ENCODE data around the gene DENND1A. TPM values are rescaled to one million over a fixed set of nuclear protein-coding genes. Genes with fewer than 3 reads are reported as not detected.
"Not testable (repeated sequence)": the region's sequence is repeated elsewhere in the genome, so short reads cannot be mapped to it uniquely, and the experiment has no call there.

The DENND1A gene
- total RNA-seq, 1 donor from 2014 or later, result 18.5 TPM

- H3K9me3 Mint-ChIP-seq, result peaks cover 27% of the 10 kb centered on the region
- peaks cover 20% of the 10 kb centered on the region for H3K4me1 Mint-ChIP-seq (ENCODE audit: low read depth)
- peaks cover 4% of the 10 kb centered on the region for H3K36me3 Mint-ChIP-seq (ENCODE audit: low read depth)
- no peaks in the 10 kb centered on the region for H3K27me3 Mint-ChIP-seq (ENCODE audit: insufficient read depth)
- no peak overlapping the region for H3K27ac Mint-ChIP-seq
- intact Hi-C loops (cut with micrococcal nuclease), result no loop called here
- no peak overlapping the region for H3K4me3 Mint-ChIP-seq
- DNase-seq (ENCODE audit: low spot score), result no peak
Measured at GRCh38 chr9:123832858-123833650, 96.9 kb downstream of the DENND1A start.

GRCh38 chr9:123832176-123832575 is 97.8 kb downstream of the DENND1A start:
- no peak overlapping the region for H3K27ac Mint-ChIP-seq
- peaks cover 20% of the 10 kb centered on the region for H3K4me1 Mint-ChIP-seq (ENCODE audit: low read depth)
- peaks cover 7% of the 10 kb centered on the region for H3K36me3 Mint-ChIP-seq (ENCODE audit: low read depth)
- peaks cover 35% of the 10 kb centered on the region for H3K9me3 Mint-ChIP-seq
- DNase-seq (ENCODE audit: low spot score), result no peak
- intact Hi-C loops (cut with micrococcal nuclease), result no loop called here
- no peak overlapping the region for H3K4me3 Mint-ChIP-seq
- H3K27me3 Mint-ChIP-seq (ENCODE audit: insufficient read depth), result peaks cover 3% of the 10 kb centered on the region

GRCh38 chr9:123828449-123828848 is 101.5 kb downstream of the DENND1A start:
- DNase-seq (ENCODE audit: low spot score), result no peak
- Mint-ChIP-seq H3K9me3 (peaks cover 38% of the 10 kb centered on the region), H3K27me3 (ENCODE audit: insufficient read depth) (peaks cover 3% of the 10 kb centered on the region), H3K4me3 (no peak overlapping the region), H3K27ac (no peak overlapping the region), H3K4me1 (ENCODE audit: low read depth) (peaks cover 4% of the 10 kb centered on the region), H3K36me3 (ENCODE audit: low read depth) (peaks cover 7% of the 10 kb centered on the region)
- intact Hi-C loops (cut with micrococcal nuclease), result no loop called here

- H3K27ac Mint-ChIP-seq, result no peak overlapping the region
- H3K4me3 Mint-ChIP-seq, result no peak overlapping the region
- H3K36me3 Mint-ChIP-seq (ENCODE audit: low read depth), result peaks cover 5% of the 10 kb centered on the region
- peaks cover 34% of the 10 kb centered on the region for H3K9me3 Mint-ChIP-seq
- peaks cover 3% of the 10 kb centered on the region for H3K27me3 Mint-ChIP-seq (ENCODE audit: insufficient read depth)
- H3K4me1 Mint-ChIP-seq (ENCODE audit: low read depth), result peaks cover 8% of the 10 kb centered on the region
- intact Hi-C loops (cut with micrococcal nuclease), result no loop called here
- DNase-seq (ENCODE audit: low spot score), result no peak
Measured at GRCh38 chr9:123825342-123826060, 104.4 kb downstream of the DENND1A start.

GRCh38 chr9:123823194-123823947 is 106.6 kb downstream of the DENND1A start:
- Mint-ChIP-seq H3K36me3 (ENCODE audit: low read depth) (peaks cover 5% of the 10 kb centered on the region), H3K27ac (no peak overlapping the region), H3K9me3 (peaks cover 15% of the 10 kb centered on the region), H3K4me3 (no peak overlapping the region), H3K4me1 (ENCODE audit: low read depth) (peaks cover 8% of the 10 kb centered on the region), H3K27me3 (ENCODE audit: insufficient read depth) (peaks cover 3% of the 10 kb centered on the region)
- intact Hi-C loops (cut with micrococcal nuclease), result no loop called here
- DNase-seq (ENCODE audit: low spot score), result no peak

GRCh38 chr9:123821619-123822018 is 108.3 kb downstream of the DENND1A start:
- no peak overlapping the region for H3K27ac Mint-ChIP-seq
- no peak overlapping the region for H3K4me3 Mint-ChIP-seq
- H3K9me3 Mint-ChIP-seq, result peaks cover 2% of the 10 kb centered on the region
- no peaks in the 10 kb centered on the region for H3K27me3 Mint-ChIP-seq (ENCODE audit: insufficient read depth)
- peaks cover 8% of the 10 kb centered on the region for H3K4me1 Mint-ChIP-seq (ENCODE audit: low read depth)
- no peak for DNase-seq (ENCODE audit: low spot score)
- intact Hi-C loops (cut with micrococcal nuclease), result no loop called here
- no peaks in the 10 kb centered on the region for H3K36me3 Mint-ChIP-seq (ENCODE audit: low read depth)

- H3K27ac Mint-ChIP-seq, result no peak overlapping the region
- intact Hi-C loops (cut with micrococcal nuclease), result no loop called here
- H3K36me3 Mint-ChIP-seq (ENCODE audit: low read depth), result no peaks in the 10 kb centered on the region
- DNase-seq (ENCODE audit: low spot score), result no peak
- no peaks in the 10 kb centered on the region for H3K9me3 Mint-ChIP-seq
- H3K27me3 Mint-ChIP-seq (ENCODE audit: insufficient read depth), result no peaks in the 10 kb centered on the region
- H3K4me3 Mint-ChIP-seq, result no peak overlapping the region
- H3K4me1 Mint-ChIP-seq (ENCODE audit: low read depth), result peaks cover 8% of the 10 kb centered on the region
Measured at GRCh38 chr9:123820139-123820538, 109.8 kb downstream of the DENND1A start.

GRCh38 chr9:123816817-123817472 is 113.0 kb downstream of the DENND1A start:
- H3K36me3 Mint-ChIP-seq (ENCODE audit: low read depth), result no peaks in the 10 kb centered on the region
- H3K4me3 Mint-ChIP-seq, result no peak overlapping the region
- intact Hi-C loops (cut with micrococcal nuclease), result no loop called here
- no peak for DNase-seq (ENCODE audit: low spot score)
- H3K27ac Mint-ChIP-seq, result no peak overlapping the region
- no peaks in the 10 kb centered on the region for H3K9me3 Mint-ChIP-seq
- no peaks in the 10 kb centered on the region for H3K4me1 Mint-ChIP-seq (ENCODE audit: low read depth)
- H3K27me3 Mint-ChIP-seq (ENCODE audit: insufficient read depth), result no peaks in the 10 kb centered on the region

GRCh38 chr9:123815856-123816255 is 114.1 kb downstream of the DENND1A start:
- H3K27ac Mint-ChIP-seq; H3K9me3 Mint-ChIP-seq; intact Hi-C loops (cut with micrococcal nuclease); H3K4me1 Mint-ChIP-seq (ENCODE audit: low read depth); H3K36me3 Mint-ChIP-seq (ENCODE audit: low read depth); H3K4me3 Mint-ChIP-seq; H3K27me3 Mint-ChIP-seq (ENCODE audit: insufficient read depth); DNase-seq (ENCODE audit: low spot score): not testable (repeated sequence)

GRCh38 chr9:123814496-123814895 is 115.4 kb downstream of the DENND1A start:
- Mint-ChIP-seq H3K4me1 (ENCODE audit: low read depth) (no peaks in the 10 kb centered on the region), H3K27ac (no peak overlapping the region), H3K9me3 (no peaks in the 10 kb centered on the region), H3K27me3 (ENCODE audit: insufficient read depth) (no peaks in the 10 kb centered on the region), H3K4me3 (no peak overlapping the region), H3K36me3 (ENCODE audit: low read depth) (no peaks in the 10 kb centered on the region)
- intact Hi-C loops (cut with micrococcal nuclease), result no loop called here
- DNase-seq (ENCODE audit: low spot score), result no peak

GRCh38 chr9:123812984-123813383 is 116.9 kb downstream of the DENND1A start:
- H3K27ac Mint-ChIP-seq, result no peak overlapping the region
- intact Hi-C loops (cut with micrococcal nuclease), result no loop called here
- no peaks in the 10 kb centered on the region for H3K9me3 Mint-ChIP-seq
- H3K4me3 Mint-ChIP-seq, result no peak overlapping the region
- H3K4me1 Mint-ChIP-seq (ENCODE audit: low read depth), result no peaks in the 10 kb centered on the region
- H3K27me3 Mint-ChIP-seq (ENCODE audit: insufficient read depth), result no peaks in the 10 kb centered on the region
- DNase-seq (ENCODE audit: low spot score), result no peak
- no peaks in the 10 kb centered on the region for H3K36me3 Mint-ChIP-seq (ENCODE audit: low read depth)

- no peak for DNase-seq (ENCODE audit: low spot score)
- Mint-ChIP-seq H3K4me1 (ENCODE audit: low read depth) (no peaks in the 10 kb centered on the region), H3K9me3 (no peaks in the 10 kb centered on the region), H3K27ac (no peak overlapping the region), H3K36me3 (ENCODE audit: low read depth) (no peaks in the 10 kb centered on the region), H3K4me3 (no peak overlapping the region), H3K27me3 (ENCODE audit: insufficient read depth) (no peaks in the 10 kb centered on the region)
- intact Hi-C loops (cut with micrococcal nuclease), result no loop called here
Measured at GRCh38 chr9:123807251-123807650, 122.7 kb downstream of the DENND1A start.

Measured in activated T-helper 1 cell treated with anti-CD3 and anti-CD28 coated beads, Interleukin-12 subunit alpha, Interleukin-12 subunit beta, Interleukin-2, Interleukin-4 antibody, amounts not matched to agents 30 ng/mL and 10 ng/mL and 1 ng/mL, durations not matched to agents 14 hours and 24 hours and 36 hours (primary cell).